ENCODE measurements around the gene KDELR3. TPM values are rescaled to one million over a fixed set of nuclear protein-coding genes. Genes with fewer than 3 reads are reported as not detected.

Gene KDELR3
- polyA plus RNA-seq, 1 donor (not counting 4 experiments of a cell fraction or from before 2014, with no cell fraction given) = 10.1 TPM

GRCh38 chr22:38484244-38484643 is 16.3 kb downstream of the KDELR3 start:
- DNase-seq (ENCODE audit: low read depth, low spot score) (no peak), FAIRE-seq (no peak)
- H3K9me1 ChIP-seq (ENCODE audit: control insufficient read depth, extremely low read depth, insufficient read depth, low read length) = no peaks in the 10 kb centered on the region
- H2AFZ ChIP-seq (ENCODE audit: control insufficient read depth, low read length) = no peak overlapping the region
- no peak overlapping the region for H3K4me2 ChIP-seq (ENCODE audit: control insufficient read depth, extremely low read depth, insufficient read depth, low read depth, low read length)
- H3K36me3 ChIP-seq (ENCODE audit: control insufficient read depth in 2 of 2, extremely low read depth in 1 of 2, insufficient read depth in 2 of 2, low read length in 2 of 2) = peaks cover 44 to 59% of the 10 kb centered on the region in 2 experiments
- H3K9ac ChIP-seq (ENCODE audit: control insufficient read depth, extremely low read depth, insufficient read depth, low read length) = no peak overlapping the region
- no peaks in the 10 kb centered on the region for H3K9me3 ChIP-seq (ENCODE audit: control insufficient read depth, low read depth, low read length)
- peaks cover 19% of the 10 kb centered on the region for H4K20me1 ChIP-seq (ENCODE audit: control insufficient read depth, extremely low read depth, insufficient read depth, low read length)
- peaks cover 14% of the 10 kb centered on the region for H3K79me2 ChIP-seq (ENCODE audit: control insufficient read depth, insufficient read depth, low read length)
- no peak overlapping the region for H3K27ac ChIP-seq (ENCODE audit: control insufficient read depth, insufficient read depth, low read length)
- no peaks in the 10 kb centered on the region for H3K4me1 ChIP-seq (ENCODE audit: control insufficient read depth, extremely low read depth, insufficient read depth, low read length)
- TF ChIP-seq CTCF (optimal IDR thresholded peaks at IDR 0.05 in 1 of 3, IDR thresholded peaks at IDR 0.05 in 1 of 3, conservative IDR thresholded peaks at IDR 0.05 in 1 of 3; ENCODE audit: extremely low read depth in 1 of 3, insufficient read depth in 2 of 3, low read length in 3 of 3) = no peak
- no peak for TF ChIP-seq EZH2 (IDR thresholded peaks at IDR 0.05; ENCODE audit: low read length)
- H3K27me3 ChIP-seq (ENCODE audit: control insufficient read depth, extremely low read depth, insufficient read depth, low read length) = no peaks in the 10 kb centered on the region
- dilution Hi-C loops (cut with MboI; ENCODE audit: extremely low pct_ligation_motif_present, low sequenced_read_pairs) = no loop called here
- no peak overlapping the region for H3K4me3 ChIP-seq (ENCODE audit: control insufficient read depth in 2 of 3, extremely low read depth in 1 of 3, insufficient read depth in 2 of 3, low read depth in 1 of 3, low read length in 3 of 3)

DNA sequence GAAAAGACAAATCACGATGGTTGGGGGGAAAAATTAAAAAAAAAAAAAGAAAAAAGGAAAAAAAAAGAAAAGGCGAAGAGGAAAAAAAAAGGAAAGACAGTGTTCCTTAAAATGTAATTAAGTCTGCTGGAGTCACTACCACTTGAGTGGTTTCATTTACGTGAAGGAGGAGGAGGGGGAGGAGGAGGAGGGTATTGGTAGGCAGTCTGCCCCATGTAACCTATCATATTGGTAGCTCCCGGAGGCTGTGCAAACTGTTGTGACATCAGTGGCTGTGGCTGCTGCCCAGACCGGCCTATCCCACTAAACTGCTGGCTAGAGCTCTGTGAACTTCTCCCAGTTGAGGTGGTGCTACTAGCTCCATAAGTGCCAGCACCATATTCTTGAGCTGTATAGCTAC is 17.9 kb downstream of the KDELR3 start:
- peaks cover 52 to 71% of the 10 kb centered on the region in 2 experiments for H3K36me3 ChIP-seq (ENCODE audit: control insufficient read depth in 2 of 2, extremely low read depth in 1 of 2, insufficient read depth in 2 of 2, low read length in 2 of 2)
- no peak overlapping the region for H3K4me3 ChIP-seq (ENCODE audit: control insufficient read depth in 2 of 3, extremely low read depth in 1 of 3, insufficient read depth in 2 of 3, low read depth in 1 of 3, low read length in 3 of 3)
- H3K9me1 ChIP-seq (ENCODE audit: control insufficient read depth, extremely low read depth, insufficient read depth, low read length) = peaks cover 1% of the 10 kb centered on the region
- dilution Hi-C loops (cut with MboI; ENCODE audit: extremely low pct_ligation_motif_present, low sequenced_read_pairs) = no loop called here
- peaks cover 25% of the 10 kb centered on the region for H3K79me2 ChIP-seq (ENCODE audit: control insufficient read depth, insufficient read depth, low read length)
- H3K9me3 ChIP-seq (ENCODE audit: control insufficient read depth, low read depth, low read length) = no peaks in the 10 kb centered on the region
- peaks cover 25% of the 10 kb centered on the region for H4K20me1 ChIP-seq (ENCODE audit: control insufficient read depth, extremely low read depth, insufficient read depth, low read length)
- TF ChIP-seq CTCF (optimal IDR thresholded peaks at IDR 0.05 in 1 of 3, IDR thresholded peaks at IDR 0.05 in 1 of 3, conservative IDR thresholded peaks at IDR 0.05 in 1 of 3; ENCODE audit: extremely low read depth in 1 of 3, insufficient read depth in 2 of 3, low read length in 3 of 3) = no peak
- no peak for TF ChIP-seq EZH2 (IDR thresholded peaks at IDR 0.05; ENCODE audit: low read length)
- no peak overlapping the region for H2AFZ ChIP-seq (ENCODE audit: control insufficient read depth, low read length)
- no peak overlapping the region for H3K9ac ChIP-seq (ENCODE audit: control insufficient read depth, extremely low read depth, insufficient read depth, low read length)
- no peak for FAIRE-seq
- H3K27ac ChIP-seq (ENCODE audit: control insufficient read depth, insufficient read depth, low read length) = no peak overlapping the region
- no peaks in the 10 kb centered on the region for H3K27me3 ChIP-seq (ENCODE audit: control insufficient read depth, extremely low read depth, insufficient read depth, low read length)
- DNase-seq (ENCODE audit: low read depth, low spot score) = no peak
- H3K4me2 ChIP-seq (ENCODE audit: control insufficient read depth, extremely low read depth, insufficient read depth, low read depth, low read length) = no peak overlapping the region
- no peaks in the 10 kb centered on the region for H3K4me1 ChIP-seq (ENCODE audit: control insufficient read depth, extremely low read depth, insufficient read depth, low read length)

Data from keratinocyte (primary cell).